Progenitor cell of endocrine pancreas (in vitro differentiated cells): Measurements from ENCODE around the gene SETD1A. TPM values are rescaled to one million over a fixed set of nuclear protein-coding genes. Genes with fewer than 3 reads are reported as not detected.
A peak's percentile ranks its signal among the peaks of the same experiment; 100 is the strongest.

Source experiments
- DNase-seq: peaks from one replicate; pipeline ENCODE4 v3.0.0; 2021; ENCODE audit warnings: low spot score; ENCODE audit not compliant: unreplicated experiment
- H3K27ac Mint-ChIP-seq: 2 replicates; pipeline ENCODE4 v1.8.0; 2021; ENCODE audit warnings: mild to moderate bottlenecking, moderate library complexity, mixed read lengths
- H3K27me3 Mint-ChIP-seq: 2 replicates; pipeline ENCODE4 v1.8.0; 2021; ENCODE audit warnings: mixed read lengths
- H3K36me3 Mint-ChIP-seq: 2 replicates; pipeline ENCODE4 v1.8.0; 2022; ENCODE audit warnings: mixed read lengths; ENCODE audit not compliant: insufficient read depth
- H3K4me1 Mint-ChIP-seq: 2 replicates; pipeline ENCODE4 v1.8.0; 2021; ENCODE audit warnings: low read depth, mixed read lengths
- H3K4me3 Mint-ChIP-seq: 2 replicates; pipeline ENCODE4 v1.8.0; 2021; ENCODE audit warnings: low read depth, mild to moderate bottlenecking, moderate library complexity, mixed read lengths
- H3K9me3 Mint-ChIP-seq: 2 replicates; pipeline ENCODE4 v1.8.0; 2021; ENCODE audit warnings: low read depth, mixed read lengths
- total RNA-seq: library from RNA; stranded (reverse); gene quantifications from 2 replicates; pipeline ENCODE4 v1.2.1, GENCODE V29; 2021
- TF ChIP-seq, protein P1 (sequence below): fragments of 200-600 bp; sonication (generic); IDR thresholded peaks from one replicate; pipeline ENCODE4 v1.5.0; 2021; ENCODE audit warnings: antibody characterized with exemption, mild to moderate bottlenecking; ENCODE audit not compliant: unreplicated experiment

Gene SETD1A
- total RNA-seq, 1 donor from 2014 or later = 27.7 TPM

DNA sequence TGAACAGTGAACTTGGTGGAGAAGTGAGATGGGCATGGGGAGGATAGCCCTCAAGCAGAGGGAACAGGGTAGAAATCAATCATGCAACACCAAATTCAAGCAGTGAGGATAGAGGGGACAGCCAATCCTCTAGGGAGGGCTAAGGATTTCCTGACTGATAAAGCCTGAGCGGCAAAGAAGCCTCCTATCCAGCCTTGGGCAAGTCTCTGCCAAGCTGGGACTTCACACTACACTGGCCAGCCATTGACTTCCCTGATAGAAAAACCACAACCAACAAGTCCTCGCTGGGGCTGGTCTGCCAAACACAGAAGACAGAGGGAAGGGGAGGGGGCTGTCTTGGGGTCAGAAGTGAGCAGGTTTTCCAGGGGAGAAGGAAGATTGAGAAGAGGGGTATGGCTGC, 36.7 kb upstream of the SETD1A start:
- Mint-ChIP-seq H3K4me3 (peak overlapping the region; percentile 97), H3K9me3 (no peaks in the 10 kb centered on the region), H3K27ac (no peak overlapping the region), H3K36me3 (no peaks in the 10 kb centered on the region), H3K27me3 (no peaks in the 10 kb centered on the region), H3K4me1 (peaks cover 7% of the 10 kb centered on the region)
- no peak for DNase-seq
- TF ChIP-seq, protein P1, sequence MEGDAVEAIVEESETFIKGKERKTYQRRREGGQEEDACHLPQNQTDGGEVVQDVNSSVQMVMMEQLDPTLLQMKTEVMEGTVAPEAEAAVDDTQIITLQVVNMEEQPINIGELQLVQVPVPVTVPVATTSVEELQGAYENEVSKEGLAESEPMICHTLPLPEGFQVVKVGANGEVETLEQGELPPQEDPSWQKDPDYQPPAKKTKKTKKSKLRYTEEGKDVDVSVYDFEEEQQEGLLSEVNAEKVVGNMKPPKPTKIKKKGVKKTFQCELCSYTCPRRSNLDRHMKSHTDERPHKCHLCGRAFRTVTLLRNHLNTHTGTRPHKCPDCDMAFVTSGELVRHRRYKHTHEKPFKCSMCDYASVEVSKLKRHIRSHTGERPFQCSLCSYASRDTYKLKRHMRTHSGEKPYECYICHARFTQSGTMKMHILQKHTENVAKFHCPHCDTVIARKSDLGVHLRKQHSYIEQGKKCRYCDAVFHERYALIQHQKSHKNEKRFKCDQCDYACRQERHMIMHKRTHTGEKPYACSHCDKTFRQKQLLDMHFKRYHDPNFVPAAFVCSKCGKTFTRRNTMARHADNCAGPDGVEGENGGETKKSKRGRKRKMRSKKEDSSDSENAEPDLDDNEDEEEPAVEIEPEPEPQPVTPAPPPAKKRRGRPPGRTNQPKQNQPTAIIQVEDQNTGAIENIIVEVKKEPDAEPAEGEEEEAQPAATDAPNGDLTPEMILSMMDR = no peak

GRCh38 chr16:30921459-30921747, 36.2 kb upstream of the SETD1A start:
- no peak for DNase-seq
- H3K36me3 Mint-ChIP-seq = no peaks in the 10 kb centered on the region
- peak overlapping the region; percentile 100 for H3K27ac Mint-ChIP-seq
- H3K4me3 Mint-ChIP-seq = peak overlapping the region; percentile 97
- TF ChIP-seq, protein P1 = no peak
- H3K9me3 Mint-ChIP-seq = no peaks in the 10 kb centered on the region
- no peaks in the 10 kb centered on the region for H3K27me3 Mint-ChIP-seq
- peaks cover 8% of the 10 kb centered on the region for H3K4me1 Mint-ChIP-seq

DNA sequence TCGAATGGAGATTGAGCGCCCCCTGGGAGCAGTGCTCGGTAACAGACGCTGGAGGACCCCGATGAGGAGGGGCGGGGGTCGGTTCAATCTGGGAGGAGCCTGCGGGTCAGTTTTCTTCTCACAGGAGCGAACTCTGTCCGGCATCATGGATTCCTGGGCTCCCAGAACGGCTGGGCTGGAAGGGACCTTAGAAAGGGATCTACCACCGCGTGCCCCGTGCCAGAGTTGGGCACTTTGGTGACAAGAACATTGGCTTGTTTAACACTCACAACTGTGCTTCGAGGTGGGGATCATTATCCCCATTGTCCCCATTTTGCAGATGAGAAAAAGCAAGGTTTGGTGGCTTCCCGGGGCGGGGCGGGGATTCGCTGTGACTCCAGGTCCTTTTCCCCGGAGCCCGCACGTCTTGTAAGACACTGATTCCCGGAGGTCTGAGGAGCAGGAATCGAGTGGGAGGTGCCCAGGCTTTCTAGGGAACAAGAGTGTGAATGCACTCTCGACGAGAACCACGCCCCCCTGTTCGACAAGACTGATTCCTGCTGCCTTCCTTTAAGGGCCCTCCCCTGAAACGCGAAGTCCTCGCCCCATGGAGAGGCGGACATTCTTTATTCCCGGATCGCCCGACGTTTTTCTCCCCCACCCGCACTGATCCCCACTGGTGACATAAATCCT, 35.7 kb upstream of the SETD1A start:
- H3K36me3 Mint-ChIP-seq = peaks cover 2% of the 10 kb centered on the region
- H3K9me3 Mint-ChIP-seq = no peaks in the 10 kb centered on the region
- peak; percentile 92 for DNase-seq
- peak overlapping the region; percentile 97 for H3K4me3 Mint-ChIP-seq
- no peaks in the 10 kb centered on the region for H3K27me3 Mint-ChIP-seq
- peaks cover 8% of the 10 kb centered on the region for H3K4me1 Mint-ChIP-seq
- H3K27ac Mint-ChIP-seq = peak overlapping the region; percentile 100
- TF ChIP-seq, protein P1 = peak; percentile 95

DNA sequence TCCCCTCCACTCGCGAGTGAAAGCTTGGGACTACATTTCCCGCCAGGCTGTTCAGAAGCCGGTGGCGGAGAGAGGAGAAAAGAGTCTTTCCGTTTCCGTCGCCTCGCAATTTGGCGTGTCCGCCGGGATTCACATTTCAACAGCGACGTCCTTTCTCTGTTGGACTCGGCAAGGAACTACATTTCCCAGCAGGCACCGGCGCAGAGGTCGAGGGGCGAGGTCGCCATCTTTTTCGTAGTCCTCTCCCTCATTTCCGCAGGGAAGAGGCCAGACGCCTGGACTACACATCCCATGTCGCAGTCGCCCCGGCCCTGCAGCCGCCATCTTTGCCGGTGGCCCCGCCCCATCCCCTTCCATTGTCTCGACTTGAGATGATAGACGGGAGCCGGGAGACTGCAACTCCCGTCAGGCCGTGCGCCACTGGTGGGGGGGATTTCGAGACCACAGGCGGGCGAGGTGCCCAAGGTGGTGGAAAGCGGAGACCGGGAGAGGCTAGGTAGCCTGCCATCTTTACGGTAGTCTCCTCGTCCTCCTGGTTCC, 35.1 kb upstream of the SETD1A start:
- H3K4me3 Mint-ChIP-seq = peak overlapping the region; percentile 97
- H3K9me3 Mint-ChIP-seq = no peaks in the 10 kb centered on the region
- H3K27ac Mint-ChIP-seq = peak overlapping the region; percentile 100
- TF ChIP-seq, protein P1 = no peak
- H3K4me1 Mint-ChIP-seq = peaks cover 8% of the 10 kb centered on the region
- H3K36me3 Mint-ChIP-seq = peaks cover 2% of the 10 kb centered on the region
- peak; percentile 99 for DNase-seq
- no peaks in the 10 kb centered on the region for H3K27me3 Mint-ChIP-seq

DNA sequence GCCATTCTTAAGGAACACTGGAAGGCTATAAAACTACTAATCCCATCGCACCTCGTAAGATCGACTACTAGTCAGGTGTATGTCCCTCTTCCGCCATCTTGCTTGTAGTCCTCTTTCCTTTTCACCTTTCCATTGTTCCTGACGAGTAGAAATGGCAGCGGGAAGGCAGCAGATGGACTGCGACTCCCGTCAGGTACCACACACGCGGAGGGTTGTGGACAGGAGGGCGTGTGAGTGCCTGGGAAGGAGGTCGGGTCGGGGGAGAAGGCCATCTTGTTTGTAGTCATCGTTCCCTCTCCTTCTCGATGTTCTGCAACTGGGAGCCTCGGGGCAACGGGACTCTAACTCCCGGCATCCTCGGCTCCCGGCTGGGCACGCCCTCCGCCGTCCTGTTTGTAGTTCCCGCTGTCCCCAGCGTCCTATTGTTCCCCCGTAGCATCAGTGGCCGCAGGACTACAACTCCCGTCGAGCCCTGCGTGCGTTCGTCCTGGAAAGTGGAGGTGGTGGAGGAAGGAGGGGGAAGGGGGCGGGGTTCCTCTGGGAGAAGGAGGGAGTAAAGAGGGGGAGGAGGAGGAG, 34.5 kb upstream of the SETD1A start:
- Mint-ChIP-seq H3K27me3 (no peaks in the 10 kb centered on the region), H3K36me3 (peaks cover 2% of the 10 kb centered on the region), H3K4me1 (peaks cover 8% of the 10 kb centered on the region), H3K9me3 (no peaks in the 10 kb centered on the region), H3K4me3 (peak overlapping the region; percentile 97), H3K27ac (peak overlapping the region; percentile 100)
- DNase-seq = peak; percentile 96
- TF ChIP-seq, protein P1 = no peak
